ENCODE measurements around the gene RNF169.
"Not testable (repeated sequence)": the region's sequence is repeated elsewhere in the genome, so short reads cannot be mapped to it uniquely, and the experiment has no call there.

RNF169 gene

GRCh38 chr11:74730571-74731260 lies 17.9 kb upstream of the RNF169 start:
- no peak for DNase-seq

GRCh38 chr11:74731301-74732094 lies 17.2 kb upstream of the RNF169 start, which contains the start of gene CHRDL2:
Gene CHRDL2, minus strand, starts transcription at chr11:74731426. Its CDS starts 538 bp downstream, at chr11:74730888.
- no peak for DNase-seq

- DNase-seq, result no peak
Observed at GRCh38 chr11:74734559-74734925, 14.1 kb upstream of the RNF169 start.

- DNase-seq, result no peak
Observed at GRCh38 chr11:74735365-74735928, 13.2 kb upstream of the RNF169 start.

GRCh38 chr11:74736031-74736430 lies 12.6 kb upstream of the RNF169 start:
- no peak for DNase-seq

GRCh38 chr11:74739546-74740270 lies 8.9 kb upstream of the RNF169 start:
- DNase-seq, result peak; percentile 52

- DNase-seq, result no peak
Observed at GRCh38 chr11:74742070-74742469, 6.6 kb upstream of the RNF169 start.

- DNase-seq, result no peak
Observed at GRCh38 chr11:74743640-74744039, 5.0 kb upstream of the RNF169 start.

- no peak for DNase-seq
Observed at GRCh38 chr11:74744277-74744676, 4.4 kb upstream of the RNF169 start.

GRCh38 chr11:74746868-74747267 lies 1.8 kb upstream of the RNF169 start:
- no peak for DNase-seq

GRCh38 chr11:74749127-74749964 lies 697 bp downstream of the RNF169 start:
- DNase-seq, result peak; percentile 59

GRCh38 chr11:74749965-74750296 lies 1.3 kb downstream of the RNF169 start:
- DNase-seq, result no peak

GRCh38 chr11:74750598-74750997 lies 1.9 kb downstream of the RNF169 start:
- DNase-seq, result not testable (repeated sequence)

GRCh38 chr11:74751303-74751702 lies 2.7 kb downstream of the RNF169 start:
- DNase-seq, result no peak

GRCh38 chr11:74754507-74755252 lies 6.0 kb downstream of the RNF169 start:
- DNase-seq, result no peak

GRCh38 chr11:74755395-74755995 lies 6.8 kb downstream of the RNF169 start:
- no peak for DNase-seq

GRCh38 chr11:74756571-74756970 lies 7.9 kb downstream of the RNF169 start:
- no peak for DNase-seq

GRCh38 chr11:74766905-74767304 lies 18.3 kb downstream of the RNF169 start:
- no peak for DNase-seq

- peak; percentile 48 for DNase-seq
Observed at GRCh38 chr11:74768172-74768651, 19.6 kb downstream of the RNF169 start.

- DNase-seq, result no peak
Observed at GRCh38 chr11:74769055-74769707, 20.5 kb downstream of the RNF169 start.

- no peak for DNase-seq
Observed at GRCh38 chr11:74770456-74770855, 21.8 kb downstream of the RNF169 start.

Data from activated CD4-positive, alpha-beta T cell treated with anti-CD3 and anti-CD28 coated beads for 48 hours (primary cell).